Colonic mucosa (tissue), 4 donors: ENCODE results near the gene CNTNAP5. TPM values are rescaled to one million over a fixed set of nuclear protein-coding genes. Genes with fewer than 3 reads are reported as not detected.
"Not testable (repeated sequence)": the region's sequence is repeated elsewhere in the genome, so short reads cannot be mapped to it uniquely, and the experiment has no call there.

ENCODE experiments used
- DNase-seq: peaks from one replicate; pipeline ENCODE4 v3.0.0-alpha.2; 2020
- H3K27ac ChIP-seq: fragments of 200-600 bp; one replicate; pipeline ENCODE4 v1.8.0; 2021
- H3K27me3 ChIP-seq: fragments of 200-600 bp; one replicate; pipeline ENCODE4 v1.8.0; 2021
- H3K36me3 ChIP-seq: fragments of 200-600 bp; one replicate; pipeline ENCODE4 v1.8.0; 2021
- H3K4me1 ChIP-seq: fragments of 200-600 bp; one replicate; pipeline ENCODE4 v1.8.0; 2021; ENCODE audit warnings: mild to moderate bottlenecking
- H3K4me3 ChIP-seq: fragments of 200-600 bp; one replicate; pipeline ENCODE4 v1.8.0; 2021
- H3K9ac ChIP-seq, 2 donors: one replicate each; pipeline ENCODE4 v1.7.0; 2013; ENCODE audit warnings: control low read depth in 2 of 2, low read depth in 2 of 2, low read length in 2 of 2
- H3K9me3 ChIP-seq: fragments of 200-600 bp; one replicate; pipeline ENCODE4 v1.8.0; 2021
- intact Hi-C: fragments of 100-400 bp; cut with DNase I; formaldehyde crosslinking; loops from one replicate; pipeline ENCODE4 v1.14.1; 2022
- total RNA-seq, 2 donors: library from RNA; stranded (reverse); fragmentation: NEBNext Ultra II Directional in 1 of 2; extraction: Animal tissue kit (Norgen Biotek cat#: 25700) in 1 of 2; gene quantifications; one replicate each; pipeline ENCODE4 v1.2.1, GENCODE V29; 2021
- TF ChIP-seq, protein P1 (sequence below): fragments of 200-600 bp; IDR thresholded peaks from one replicate; pipeline ENCODE4 v1.8.0; 2022; ENCODE audit warnings: antibody characterized with exemption, mild to moderate bottlenecking
- donor health status: healthy.
- donor health status: DM: no; HTN: no; CAD: no.
- donor health status: DM: no; HTN: no; CAD: no.

The CNTNAP5 gene
- total RNA-seq, 2 donors from 2014 or later, result 0.35 TPM; not detected in 1

DNA sequence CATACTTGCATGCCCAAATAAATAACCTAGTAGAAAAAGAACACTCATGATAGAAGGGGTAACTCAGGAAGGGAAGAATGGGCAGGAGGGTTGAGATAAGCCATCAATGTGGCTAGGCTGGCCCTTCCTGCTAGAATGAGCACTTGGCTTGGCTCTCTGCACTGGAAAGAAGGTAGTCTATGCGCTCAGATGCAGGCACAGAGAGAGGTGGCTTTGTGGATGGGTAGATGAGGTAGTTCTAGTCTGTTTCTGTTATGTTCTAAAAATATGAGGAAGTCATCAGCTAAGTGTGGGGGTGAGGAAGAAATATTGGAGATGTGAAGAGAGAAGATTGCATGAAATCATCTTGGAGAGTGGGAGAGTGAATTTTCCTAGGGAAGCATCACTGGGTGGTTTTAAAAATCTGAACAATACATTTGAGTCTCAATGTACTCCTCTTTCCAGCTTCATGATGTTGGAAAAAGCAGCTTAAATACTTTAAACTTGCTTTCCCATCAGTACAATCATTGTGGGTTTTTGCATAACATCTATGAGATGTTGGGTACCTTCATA lies 357.1 kb downstream of the CNTNAP5 start:
- Histone ChIP-seq H3K27ac (no peak overlapping the region), H3K27me3 (no peaks in the 10 kb centered on the region), H3K9ac (no peak overlapping the region), H3K9me3 (no peaks in the 10 kb centered on the region), H3K36me3 (no peaks in the 10 kb centered on the region), H3K4me1 (no peaks in the 10 kb centered on the region), H3K4me3 (no peak overlapping the region)
- no peak for DNase-seq
- intact Hi-C loops, result no loop called here
- TF ChIP-seq, protein P1, sequence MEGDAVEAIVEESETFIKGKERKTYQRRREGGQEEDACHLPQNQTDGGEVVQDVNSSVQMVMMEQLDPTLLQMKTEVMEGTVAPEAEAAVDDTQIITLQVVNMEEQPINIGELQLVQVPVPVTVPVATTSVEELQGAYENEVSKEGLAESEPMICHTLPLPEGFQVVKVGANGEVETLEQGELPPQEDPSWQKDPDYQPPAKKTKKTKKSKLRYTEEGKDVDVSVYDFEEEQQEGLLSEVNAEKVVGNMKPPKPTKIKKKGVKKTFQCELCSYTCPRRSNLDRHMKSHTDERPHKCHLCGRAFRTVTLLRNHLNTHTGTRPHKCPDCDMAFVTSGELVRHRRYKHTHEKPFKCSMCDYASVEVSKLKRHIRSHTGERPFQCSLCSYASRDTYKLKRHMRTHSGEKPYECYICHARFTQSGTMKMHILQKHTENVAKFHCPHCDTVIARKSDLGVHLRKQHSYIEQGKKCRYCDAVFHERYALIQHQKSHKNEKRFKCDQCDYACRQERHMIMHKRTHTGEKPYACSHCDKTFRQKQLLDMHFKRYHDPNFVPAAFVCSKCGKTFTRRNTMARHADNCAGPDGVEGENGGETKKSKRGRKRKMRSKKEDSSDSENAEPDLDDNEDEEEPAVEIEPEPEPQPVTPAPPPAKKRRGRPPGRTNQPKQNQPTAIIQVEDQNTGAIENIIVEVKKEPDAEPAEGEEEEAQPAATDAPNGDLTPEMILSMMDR, result no peak

DNA sequence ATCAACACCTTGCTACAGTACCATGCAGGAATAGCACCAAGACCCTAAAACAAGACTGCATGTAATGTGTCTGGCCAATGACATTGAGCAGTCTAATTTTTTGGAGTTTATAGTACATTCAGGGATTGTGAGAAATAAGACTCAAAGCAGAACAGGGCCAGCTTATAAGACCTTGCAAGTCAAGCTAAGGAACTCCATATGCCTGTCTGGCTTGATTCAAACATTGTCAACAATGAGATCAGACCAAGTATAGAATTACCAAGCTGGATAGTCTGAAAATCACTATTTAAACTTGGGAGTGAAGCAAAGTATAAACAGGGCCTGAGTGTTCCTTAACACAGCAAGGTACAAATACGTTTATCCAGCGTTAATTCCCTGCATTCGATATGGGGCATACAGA lies 370.9 kb downstream of the CNTNAP5 start:
- Histone ChIP-seq H3K9ac (no peak overlapping the region), H3K36me3 (no peaks in the 10 kb centered on the region), H3K4me1 (no peaks in the 10 kb centered on the region), H3K27ac (no peak overlapping the region), H3K4me3 (no peak overlapping the region), H3K9me3 (no peaks in the 10 kb centered on the region), H3K27me3 (no peaks in the 10 kb centered on the region)
- DNase-seq, result no peak
- intact Hi-C loops, result no loop called here
- TF ChIP-seq, protein P1, result no peak

DNA sequence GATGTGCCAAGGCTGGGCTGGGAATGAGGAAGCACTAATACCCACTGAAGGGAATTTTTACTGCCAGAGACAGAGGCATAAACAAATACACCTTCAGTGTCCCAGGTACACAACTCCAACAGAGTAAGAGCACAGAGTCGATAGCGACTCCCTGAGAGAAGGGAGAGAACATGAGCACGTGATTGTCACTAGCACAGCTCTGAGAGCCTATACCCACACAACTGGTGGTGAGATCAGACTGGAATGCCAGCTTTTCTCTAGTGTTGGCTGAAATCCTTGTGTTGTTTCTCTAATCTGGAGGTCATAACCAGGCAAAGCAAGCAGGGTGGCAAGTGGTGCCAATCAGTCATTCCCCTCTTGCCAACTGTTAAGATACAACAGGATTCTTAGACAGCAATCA lies 377.2 kb downstream of the CNTNAP5 start:
- TF ChIP-seq, protein P1, result no peak
- Histone ChIP-seq H3K27ac (no peak overlapping the region), H3K4me1 (no peaks in the 10 kb centered on the region), H3K36me3 (no peaks in the 10 kb centered on the region), H3K27me3 (no peaks in the 10 kb centered on the region), H3K9me3 (no peaks in the 10 kb centered on the region), H3K9ac (no peak overlapping the region), H3K4me3 (no peak overlapping the region)
- no peak for DNase-seq
- intact Hi-C loops, result no loop called here

DNA sequence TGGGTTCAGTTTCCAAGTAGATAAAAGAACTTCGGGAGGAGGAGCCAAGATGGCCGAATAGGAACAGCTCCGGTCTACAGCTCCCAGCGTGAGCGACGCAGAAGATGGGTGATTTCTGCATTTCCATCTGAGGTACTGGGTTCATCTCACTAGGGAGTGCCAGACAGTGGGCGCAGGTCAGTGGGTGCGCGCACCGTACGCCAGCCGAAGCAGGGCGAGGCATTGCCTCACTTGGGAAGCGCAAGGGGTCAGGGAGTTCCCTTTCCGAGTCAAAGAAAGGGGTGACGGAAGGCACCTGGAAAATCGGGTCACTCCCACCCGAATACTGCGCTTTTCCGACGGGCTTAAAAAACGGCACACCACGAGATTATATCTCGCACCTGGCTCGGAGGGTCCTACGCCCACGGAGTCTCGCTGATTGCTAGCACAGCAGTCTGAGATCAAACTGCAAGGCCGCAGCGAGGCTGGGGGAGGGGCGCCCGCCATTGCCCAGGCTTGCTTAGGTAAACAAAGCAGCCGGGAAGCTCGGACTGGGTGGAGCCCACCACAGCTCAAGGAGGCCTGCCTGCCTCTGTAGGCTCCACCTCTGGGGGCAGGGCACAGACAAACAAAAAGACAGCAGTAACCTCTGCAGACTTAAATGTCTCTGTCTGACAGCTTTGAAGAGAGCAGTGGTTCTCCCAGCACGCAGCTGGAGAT lies 382.9 kb downstream of the CNTNAP5 start:
- H3K4me1 ChIP-seq, H3K27me3 ChIP-seq, H3K4me3 ChIP-seq, H3K27ac ChIP-seq, H3K9ac ChIP-seq, intact Hi-C loops, H3K36me3 ChIP-seq, DNase-seq, H3K9me3 ChIP-seq: not testable (repeated sequence)

DNA sequence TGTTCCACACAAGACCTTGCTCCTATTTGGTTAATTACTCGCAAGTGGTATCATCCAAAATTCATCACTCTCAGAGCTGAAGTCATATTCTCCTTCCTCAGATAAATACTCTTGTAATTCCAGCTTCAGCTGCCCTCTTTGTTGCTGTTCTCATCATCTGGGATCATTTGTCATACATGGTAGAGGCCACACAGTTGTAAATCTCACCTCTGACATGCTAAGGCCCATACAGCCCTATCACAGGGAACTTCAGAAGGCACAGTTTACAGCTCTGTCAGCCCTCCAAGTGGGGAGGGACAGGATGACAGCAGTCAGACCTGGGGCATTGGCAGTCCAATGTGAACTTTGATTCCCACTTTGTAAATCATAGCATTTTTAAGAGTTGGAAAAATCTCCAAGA lies 399.0 kb downstream of the CNTNAP5 start:
- Histone ChIP-seq H3K4me1 (no peaks in the 10 kb centered on the region), H3K27me3 (no peaks in the 10 kb centered on the region), H3K9me3 (no peaks in the 10 kb centered on the region), H3K4me3 (no peak overlapping the region), H3K36me3 (no peaks in the 10 kb centered on the region), H3K9ac (no peak overlapping the region), H3K27ac (no peak overlapping the region)
- intact Hi-C loops, result no loop called here
- no peak for DNase-seq
- TF ChIP-seq, protein P1, result no peak

DNA sequence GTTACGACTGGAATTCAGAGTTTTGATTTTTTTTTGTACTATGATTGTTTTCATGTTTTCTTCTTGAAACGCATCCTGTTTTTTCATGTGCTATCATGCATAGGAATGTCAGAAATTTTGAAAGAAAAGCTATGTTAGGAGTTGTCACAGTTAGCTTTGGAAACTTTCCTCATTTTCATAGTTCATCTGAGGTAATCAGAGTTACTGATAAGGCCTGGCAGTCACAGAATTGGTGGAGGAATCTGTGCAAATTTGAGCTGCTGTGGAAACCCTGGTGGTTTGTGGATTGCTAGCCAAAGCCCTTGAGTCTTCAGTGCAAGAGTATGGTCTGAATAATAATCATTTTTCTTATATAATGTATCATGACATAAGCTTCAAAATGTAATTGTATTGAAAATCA lies 401.0 kb downstream of the CNTNAP5 start:
- Histone ChIP-seq H3K9ac (no peak overlapping the region), H3K4me3 (no peak overlapping the region), H3K27me3 (no peaks in the 10 kb centered on the region), H3K9me3 (no peaks in the 10 kb centered on the region), H3K36me3 (no peaks in the 10 kb centered on the region), H3K27ac (no peak overlapping the region), H3K4me1 (no peaks in the 10 kb centered on the region)
- DNase-seq, result no peak
- TF ChIP-seq, protein P1, result no peak
- intact Hi-C loops, result no loop called here
